B cell (primary cell): Measurements from ENCODE around the gene CUL1.

ENCODE experiments used
- EZH2 ChIP-seq: IDR thresholded peaks from 2 replicates; pipeline ENCODE4 v1.6.1; 2012; ENCODE audit warnings: borderline replicate concordance, low read depth, mild to moderate bottlenecking, moderate library complexity, low read length; ENCODE audit not compliant: insufficient read depth, poor library complexity, severe bottlenecking
- TF ChIP-seq, protein P1 (sequence below): fragments of 200-600 bp; IDR thresholded peaks from one replicate; pipeline ENCODE4 v1.8.0; 2022; ENCODE audit warnings: antibody characterized with exemption, mild to moderate bottlenecking

GRCh38 chr7:148701414-148701813, 2.7 kb downstream of the CUL1 start:
- TF ChIP-seq, protein P1, sequence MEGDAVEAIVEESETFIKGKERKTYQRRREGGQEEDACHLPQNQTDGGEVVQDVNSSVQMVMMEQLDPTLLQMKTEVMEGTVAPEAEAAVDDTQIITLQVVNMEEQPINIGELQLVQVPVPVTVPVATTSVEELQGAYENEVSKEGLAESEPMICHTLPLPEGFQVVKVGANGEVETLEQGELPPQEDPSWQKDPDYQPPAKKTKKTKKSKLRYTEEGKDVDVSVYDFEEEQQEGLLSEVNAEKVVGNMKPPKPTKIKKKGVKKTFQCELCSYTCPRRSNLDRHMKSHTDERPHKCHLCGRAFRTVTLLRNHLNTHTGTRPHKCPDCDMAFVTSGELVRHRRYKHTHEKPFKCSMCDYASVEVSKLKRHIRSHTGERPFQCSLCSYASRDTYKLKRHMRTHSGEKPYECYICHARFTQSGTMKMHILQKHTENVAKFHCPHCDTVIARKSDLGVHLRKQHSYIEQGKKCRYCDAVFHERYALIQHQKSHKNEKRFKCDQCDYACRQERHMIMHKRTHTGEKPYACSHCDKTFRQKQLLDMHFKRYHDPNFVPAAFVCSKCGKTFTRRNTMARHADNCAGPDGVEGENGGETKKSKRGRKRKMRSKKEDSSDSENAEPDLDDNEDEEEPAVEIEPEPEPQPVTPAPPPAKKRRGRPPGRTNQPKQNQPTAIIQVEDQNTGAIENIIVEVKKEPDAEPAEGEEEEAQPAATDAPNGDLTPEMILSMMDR = no peak
- TF ChIP-seq EZH2 = no peak
